Heart left ventricle (tissue), 16 donors: Measurements from ENCODE around the gene MRPL23. TPM values are rescaled to one million over a fixed set of nuclear protein-coding genes. Genes with fewer than 3 reads are reported as not detected.
A peak's percentile ranks its signal among the peaks of the same experiment; 100 is the strongest.

Experiments
- ATAC-seq, 4 donors: fragments of 200-7000 bp; cut with Tn5 transposase; one replicate each; pipeline ENCODE4 v1.9.1; 2020 to 2022; ENCODE audit warnings: moderate library complexity in 4 of 4, mild to moderate bottlenecking in 3 of 4, moderate number of reproducible peaks in 1 of 4
- DNase-seq, 5 donors: peaks; one replicate each; pipeline ENCODE4 v3.0.0-alpha.2; 2020
- H3K27ac ChIP-seq, 12 donors: fragments of 200-600 bp; sonication (generic) in 4 of 12; one replicate each; pipeline versions ENCODE4 v1.5.0 to v1.8.0; 2016 to 2022; ENCODE audit warnings: mild to moderate bottlenecking in 2 of 12
- H3K27me3 ChIP-seq, 9 donors: fragments of 200-600 bp; sonication (generic) in 2 of 9; one replicate each; pipeline versions ENCODE4 v1.5.1 to v1.8.0; 2016 to 2022; ENCODE audit warnings: mild to moderate bottlenecking in 3 of 9
- H3K36me3 ChIP-seq, 9 donors: fragments of 200-600 bp; sonication (generic) in 2 of 9; one replicate each; pipeline versions ENCODE4 v1.5.0 to v1.8.0; 2018 to 2022; ENCODE audit warnings: mild to moderate bottlenecking in 2 of 9
- H3K4me1 ChIP-seq, 12 donors: fragments of 200-600 bp; sonication (generic) in 4 of 12; one replicate each; pipeline versions ENCODE4 v1.5.0 to v1.8.0; 2016 to 2022; ENCODE audit warnings: mild to moderate bottlenecking in 3 of 12
- H3K4me3 ChIP-seq, 12 donors: fragments of 200-600 bp; sonication (generic) in 4 of 12; one replicate each; pipeline versions ENCODE4 v1.5.0 to v1.8.0; 2017 to 2022; ENCODE audit warnings: mild to moderate bottlenecking in 9 of 12, moderate library complexity in 4 of 12
- H3K9me3 ChIP-seq, 12 donors: fragments of 200-600 bp; sonication (generic) in 4 of 12; one replicate each; pipeline versions ENCODE4 v1.5.0 to v1.8.0; 2016 to 2022; ENCODE audit warnings: mild to moderate bottlenecking in 1 of 12
- POLR2A ChIP-seq, 2 donors: fragments of 450-650 bp; IDR thresholded peaks; one replicate each; pipeline ENCODE4 v1.6.1; 2017; ENCODE audit warnings: antibody characterized with exemption in 2 of 2, mild to moderate bottlenecking in 2 of 2, moderate library complexity in 2 of 2
- WGBS, 4 donors: extraction: QIAGEN DNeasy Blood & Tissue Kit in 2 of 4; methylation state at CpG; one replicate each; pipeline versions ENCODE4 v1.1.5 to v1.1.7; 2013 to 2018; 5-methylcytosine and 5-hydroxymethylcytosine counted together
- intact Hi-C, 10 donors: fragments of 100-400 bp; cut with DNase I; formaldehyde crosslinking; loops; one replicate each; pipeline versions ENCODE4 v1.11.1 to v1.14.2; 2022
- polyA plus RNA-seq, 2 donors: library from polyadenylated mRNA; stranded (reverse); fragments of 200-250 nt; gene quantifications; one replicate each; pipeline ENCODE4 v1.2.3, GENCODE V29; 2013
- total RNA-seq, 9 donors: library from RNA; depleted of rRNA in 2 of 9; stranded (reverse); fragments of >200 nt in 2 of 9; fragmentation: NEBNext Ultra II Directional in 3 of 9; extraction: Animal tissue kit (Norgen Biotek cat#: 25700) in 3 of 9; gene quantifications; one replicate each; pipeline versions ENCODE4 v1.1.0 to v1.2.4, GENCODE V29; 2016 to 2023
- TF ChIP-seq, protein P1 (sequence below), 12 donors: fragments of 200-600 bp; sonication (generic) in 4 of 12; IDR thresholded peaks; one replicate each; pipeline versions ENCODE4 v1.5.0 to v1.8.0; 2018 to 2022; ENCODE audit warnings: antibody characterized with exemption in 12 of 12, mild to moderate bottlenecking in 5 of 12
- donor health status: ischemic (EF 13 %, LVEDD 7.1; RV severe dilation, severe dysfunction).
- donor health status: healthy with polysubstance abuse.
- donor health status: DM: no; HTN: yes; CAD: no.
- donor health status: DM: no; HTN: no; CAD: no.
- donor health status: ischemic (EF 25% LVEDD 6.9; RV normal size, moderate dysfunction).
- donor health status: ischemic (EF 25% LVEDD 5.7; RV mildly dilated, moderate dysfunction).
- donor health status: healthy.
- donor health status: DM: yes; HTN: yes; CAD: no.
- donor health status: ischemic (EF 35%, LVEDD 5.7; RV mildly dilated, moderate dysfunction).
- donor health status: nonischemic (EF 11% LVEDD 7.7; RV severe dilation, severe dysfunction).
- donor health status: DM: yes; HTN: yes; CAD: no.
- donor health status: PGD.
- donor health status: ischemic (EF 29% LVEDD 5.4; RV normal size, mild dysfunction).
- donor health status: nonischemic (EF 23%, LVEDD 6.1; RV moderate dilation, normal function).

Gene MRPL23
- total and polyA plus RNA-seq, 11 donors = 44.0 to 183 (median 93.3) TPM

DNA sequence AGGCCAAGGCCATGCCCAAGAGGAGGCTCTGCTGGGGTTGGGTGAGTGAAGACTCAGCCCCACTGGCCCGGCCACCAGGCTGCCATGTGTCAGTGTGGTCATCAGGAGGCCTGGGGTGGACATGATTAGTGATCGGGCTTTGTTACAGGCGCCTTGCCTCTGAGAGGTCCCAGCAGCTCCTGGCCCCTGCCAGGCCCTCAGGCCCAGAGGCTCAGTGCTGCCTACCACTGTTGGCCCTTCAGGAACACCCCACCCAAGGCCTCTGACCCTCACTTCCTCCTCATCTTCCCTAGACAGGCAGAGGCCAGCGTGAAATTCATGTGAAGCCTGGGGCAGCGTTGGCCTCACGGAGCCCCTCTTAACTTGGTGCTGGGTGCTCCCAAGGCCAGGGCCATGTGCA lies 2.2 kb downstream of the MRPL23 start:
- intact Hi-C loops = loop anchor here in 1 of 10 donors (10.0 kb wide), 1 partner anchor 55 kb away; the partner anchor contains the start of gene PRR33
- Histone ChIP-seq H3K4me3 (no peak overlapping the region), H3K27me3 (no peaks in the 10 kb centered on the region), H3K36me3 (no peaks in the 10 kb centered on the region), H3K4me1 (peaks cover 0 to under 1% (median 0%) of the 10 kb centered on the region in 12 donors), H3K9me3 (no peaks in the 10 kb centered on the region), H3K27ac (no peak overlapping the region)
- no CpG with 5 or more reads among the region's 6 CpGs for WGBS, 4 donors
- DNase-seq (peak in 1 of 5 donors; percentile 2), ATAC-seq (no peak)
- TF ChIP-seq, protein P1, sequence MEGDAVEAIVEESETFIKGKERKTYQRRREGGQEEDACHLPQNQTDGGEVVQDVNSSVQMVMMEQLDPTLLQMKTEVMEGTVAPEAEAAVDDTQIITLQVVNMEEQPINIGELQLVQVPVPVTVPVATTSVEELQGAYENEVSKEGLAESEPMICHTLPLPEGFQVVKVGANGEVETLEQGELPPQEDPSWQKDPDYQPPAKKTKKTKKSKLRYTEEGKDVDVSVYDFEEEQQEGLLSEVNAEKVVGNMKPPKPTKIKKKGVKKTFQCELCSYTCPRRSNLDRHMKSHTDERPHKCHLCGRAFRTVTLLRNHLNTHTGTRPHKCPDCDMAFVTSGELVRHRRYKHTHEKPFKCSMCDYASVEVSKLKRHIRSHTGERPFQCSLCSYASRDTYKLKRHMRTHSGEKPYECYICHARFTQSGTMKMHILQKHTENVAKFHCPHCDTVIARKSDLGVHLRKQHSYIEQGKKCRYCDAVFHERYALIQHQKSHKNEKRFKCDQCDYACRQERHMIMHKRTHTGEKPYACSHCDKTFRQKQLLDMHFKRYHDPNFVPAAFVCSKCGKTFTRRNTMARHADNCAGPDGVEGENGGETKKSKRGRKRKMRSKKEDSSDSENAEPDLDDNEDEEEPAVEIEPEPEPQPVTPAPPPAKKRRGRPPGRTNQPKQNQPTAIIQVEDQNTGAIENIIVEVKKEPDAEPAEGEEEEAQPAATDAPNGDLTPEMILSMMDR (IDR thresholded peaks at IDR 0.05) = no peak
- TF ChIP-seq POLR2A (IDR thresholded peaks at IDR 0.05) = no peak

DNA sequence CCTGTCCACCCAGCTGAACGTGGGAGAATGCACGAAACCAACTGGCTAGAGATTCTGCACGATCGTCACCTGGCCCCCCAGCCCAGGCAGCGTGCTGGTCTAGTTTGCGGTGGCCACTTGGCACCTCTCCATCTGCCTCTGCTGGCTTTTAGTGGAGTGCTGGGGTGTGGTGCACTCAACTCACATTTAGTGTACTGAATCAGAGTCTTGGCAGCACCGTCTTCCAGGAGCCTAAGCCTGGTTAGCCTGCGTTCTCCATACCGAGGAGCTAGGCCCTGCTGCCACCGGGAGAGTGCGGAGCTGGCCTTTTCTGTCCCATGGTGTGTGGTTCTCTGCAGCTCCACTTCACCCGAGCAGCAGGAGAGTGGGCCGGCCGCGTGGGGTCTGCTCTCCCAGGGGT lies 2.8 kb downstream of the MRPL23 start:
- intact Hi-C loops = loop anchor here in 1 of 10 donors (10.0 kb wide), 1 partner anchor 55 kb away; the partner anchor contains the start of gene PRR33
- Histone ChIP-seq H3K36me3 (no peaks in the 10 kb centered on the region), H3K9me3 (no peaks in the 10 kb centered on the region), H3K4me1 (no peaks in the 10 kb centered on the region), H3K27me3 (no peaks in the 10 kb centered on the region), H3K4me3 (no peak overlapping the region), H3K27ac (no peak overlapping the region)
- WGBS, 4 donors = no CpG with 5 or more reads among the region's 15 CpGs
- peak in 1 of 4 donors; percentile 10 for ATAC-seq
- DNase-seq = no peak
- TF ChIP-seq, protein P1 (IDR thresholded peaks at IDR 0.05) = no peak
- no peak for TF ChIP-seq POLR2A (IDR thresholded peaks at IDR 0.05)

GRCh38 chr11:1952806-1953482 lies 5.8 kb downstream of the MRPL23 start:
- no peaks in the 10 kb centered on the region for H3K4me1 ChIP-seq
- 64% methylated on average over 2 of the region's 29 CpGs; no CpG with 5 or more reads in 3 of the 4 donors for WGBS, 4 donors
- no peak overlapping the region for H3K4me3 ChIP-seq
- ATAC-seq = no peak
- no peak for TF ChIP-seq POLR2A (IDR thresholded peaks at IDR 0.05)
- TF ChIP-seq, protein P1 (IDR thresholded peaks at IDR 0.05) = no peak
- no peaks in the 10 kb centered on the region for H3K9me3 ChIP-seq
- H3K27me3 ChIP-seq = no peaks in the 10 kb centered on the region
- DNase-seq = peak in 3 of 5 donors; percentile 1 to 23 (median 2)
- H3K27ac ChIP-seq = peak overlapping the region in 1 of 12 donors; percentile 9
- no peaks in the 10 kb centered on the region for H3K36me3 ChIP-seq
- intact Hi-C loops = no loop called here

- Histone ChIP-seq H3K27me3 (no peaks in the 10 kb centered on the region), H3K36me3 (no peaks in the 10 kb centered on the region), H3K4me3 (no peak overlapping the region), H3K27ac (peak overlapping the region in 1 of 12 donors; percentile 9), H3K9me3 (no peaks in the 10 kb centered on the region), H3K4me1 (no peaks in the 10 kb centered on the region)
- TF ChIP-seq, protein P1 (IDR thresholded peaks at IDR 0.05) = peak in 7 of 12 donors; percentile 11 to 46 (median 30)
- TF ChIP-seq POLR2A (IDR thresholded peaks at IDR 0.05) = no peak
- 23 to 64% methylated on average over 5 to 11 of the region's 23 CpGs; no CpG with 5 or more reads in 2 of the 4 donors for WGBS, 4 donors
- peak in 3 of 4 donors; percentile 48 to 76 (median 51) for ATAC-seq
- peak in 4 of 5 donors; percentile 17 to 77 (median 25) for DNase-seq
- intact Hi-C loops = no loop called here
Measured at GRCh38 chr11:1953489-1954266, 6.5 kb downstream of the MRPL23 start.
